ENCODE results near the gene SF3A2.

SF3A2 gene

GRCh38 chr19:2266183-2266993, 29.8 kb downstream of the SF3A2 start:
- H3K4me1 ChIP-seq (ENCODE audit: insufficient read depth, poor library complexity, severe bottlenecking): peaks cover 4% of the 10 kb centered on the region

DNA sequence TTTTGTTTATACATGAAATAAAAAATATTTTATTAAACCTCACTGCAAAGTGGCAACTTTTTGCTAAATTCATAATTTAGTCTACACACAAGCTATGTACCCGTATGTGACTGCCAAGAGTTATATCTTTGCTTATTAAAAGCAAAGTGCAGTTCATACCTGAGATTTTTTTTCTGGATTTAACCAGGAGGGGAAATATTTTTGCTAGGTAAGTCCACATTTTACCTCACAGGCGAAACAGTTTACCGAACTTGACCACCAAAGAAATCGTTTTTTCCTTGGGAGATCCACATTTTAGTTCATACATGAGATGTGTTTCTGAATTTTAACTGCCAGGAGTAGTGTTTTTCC, 31.8 kb downstream of the SF3A2 start:
- H3K27me3 ChIP-seq (ENCODE audit: insufficient read depth, poor library complexity, severe bottlenecking): no peaks in the 10 kb centered on the region
- H3K4me1 ChIP-seq (ENCODE audit: insufficient read depth, poor library complexity, severe bottlenecking): peaks cover 8% of the 10 kb centered on the region
- no peak for DNase-seq (ENCODE audit: low spot score)
- no peak for ATAC-seq (ENCODE audit: low read depth)
- H3K27ac ChIP-seq (ENCODE audit: poor library complexity, severe bottlenecking): peak overlapping the region; percentile 87
- TF ChIP-seq, protein P1, sequence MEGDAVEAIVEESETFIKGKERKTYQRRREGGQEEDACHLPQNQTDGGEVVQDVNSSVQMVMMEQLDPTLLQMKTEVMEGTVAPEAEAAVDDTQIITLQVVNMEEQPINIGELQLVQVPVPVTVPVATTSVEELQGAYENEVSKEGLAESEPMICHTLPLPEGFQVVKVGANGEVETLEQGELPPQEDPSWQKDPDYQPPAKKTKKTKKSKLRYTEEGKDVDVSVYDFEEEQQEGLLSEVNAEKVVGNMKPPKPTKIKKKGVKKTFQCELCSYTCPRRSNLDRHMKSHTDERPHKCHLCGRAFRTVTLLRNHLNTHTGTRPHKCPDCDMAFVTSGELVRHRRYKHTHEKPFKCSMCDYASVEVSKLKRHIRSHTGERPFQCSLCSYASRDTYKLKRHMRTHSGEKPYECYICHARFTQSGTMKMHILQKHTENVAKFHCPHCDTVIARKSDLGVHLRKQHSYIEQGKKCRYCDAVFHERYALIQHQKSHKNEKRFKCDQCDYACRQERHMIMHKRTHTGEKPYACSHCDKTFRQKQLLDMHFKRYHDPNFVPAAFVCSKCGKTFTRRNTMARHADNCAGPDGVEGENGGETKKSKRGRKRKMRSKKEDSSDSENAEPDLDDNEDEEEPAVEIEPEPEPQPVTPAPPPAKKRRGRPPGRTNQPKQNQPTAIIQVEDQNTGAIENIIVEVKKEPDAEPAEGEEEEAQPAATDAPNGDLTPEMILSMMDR (IDR thresholded peaks at IDR 0.05; ENCODE audit: poor library complexity, severe bottlenecking): no peak
- peaks cover 32% of the 10 kb centered on the region for H3K36me3 ChIP-seq (ENCODE audit: low read depth)
- H3K4me3 ChIP-seq (ENCODE audit: severe bottlenecking): peak overlapping the region; percentile 95
- no peaks in the 10 kb centered on the region for H3K9me3 ChIP-seq (ENCODE audit: severe bottlenecking)

More at GRCh38 chr19:2266183-2266993, 29.8 kb downstream of the SF3A2 start:
- Histone ChIP-seq H3K9me3 (ENCODE audit: severe bottlenecking) (no peaks in the 10 kb centered on the region), H3K4me3 (ENCODE audit: severe bottlenecking) (no peak overlapping the region), H3K27ac (ENCODE audit: poor library complexity, severe bottlenecking) (no peak overlapping the region), H3K27me3 (ENCODE audit: insufficient read depth, poor library complexity, severe bottlenecking) (no peaks in the 10 kb centered on the region), H3K36me3 (ENCODE audit: low read depth) (peaks cover 11% of the 10 kb centered on the region)
- TF ChIP-seq, protein P1 (IDR thresholded peaks at IDR 0.05; ENCODE audit: poor library complexity, severe bottlenecking): no peak
- ATAC-seq (ENCODE audit: low read depth): no peak
- peak; percentile 61 for DNase-seq (ENCODE audit: low spot score)

GRCh38 chr19:2268861-2269243, 32.2 kb downstream of the SF3A2 start:
- no peaks in the 10 kb centered on the region for H3K27me3 ChIP-seq (ENCODE audit: insufficient read depth, poor library complexity, severe bottlenecking)
- TF ChIP-seq, protein P1 (IDR thresholded peaks at IDR 0.05; ENCODE audit: poor library complexity, severe bottlenecking): no peak
- no peaks in the 10 kb centered on the region for H3K9me3 ChIP-seq (ENCODE audit: severe bottlenecking)
- peak overlapping the region; percentile 87 for H3K27ac ChIP-seq (ENCODE audit: poor library complexity, severe bottlenecking)
- H3K36me3 ChIP-seq (ENCODE audit: low read depth): peaks cover 32% of the 10 kb centered on the region
- DNase-seq (ENCODE audit: low spot score) (no peak), ATAC-seq (ENCODE audit: low read depth) (no peak)
- H3K4me3 ChIP-seq (ENCODE audit: severe bottlenecking): peak overlapping the region; percentile 95
- H3K4me1 ChIP-seq (ENCODE audit: insufficient read depth, poor library complexity, severe bottlenecking): peaks cover 8% of the 10 kb centered on the region

GRCh38 chr19:2269244-2270156, 32.9 kb downstream of the SF3A2 start:
- Histone ChIP-seq H3K27ac (ENCODE audit: poor library complexity, severe bottlenecking) (peak overlapping the region; percentile 87), H3K36me3 (ENCODE audit: low read depth) (peaks cover 39% of the 10 kb centered on the region), H3K4me1 (ENCODE audit: insufficient read depth, poor library complexity, severe bottlenecking) (peaks cover 8% of the 10 kb centered on the region), H3K4me3 (ENCODE audit: severe bottlenecking) (peak overlapping the region; percentile 95), H3K27me3 (ENCODE audit: insufficient read depth, poor library complexity, severe bottlenecking) (no peaks in the 10 kb centered on the region), H3K9me3 (ENCODE audit: severe bottlenecking) (no peaks in the 10 kb centered on the region)
- TF ChIP-seq, protein P1 (IDR thresholded peaks at IDR 0.05; ENCODE audit: poor library complexity, severe bottlenecking): no peak
- ATAC-seq (ENCODE audit: low read depth): peak; percentile 73
- peak; percentile 89 for DNase-seq (ENCODE audit: low spot score)

All from RWPE2 (cell line).